NCI-H128 (cell line): ENCODE results near the gene FBXL4.

Experiments
- DNase-seq: peaks from one replicate; lab custom pipeline; 2025; ENCODE audit not compliant: unreplicated experiment; lab: John Stamatoyannopoulos, UW

Gene FBXL4

DNA sequence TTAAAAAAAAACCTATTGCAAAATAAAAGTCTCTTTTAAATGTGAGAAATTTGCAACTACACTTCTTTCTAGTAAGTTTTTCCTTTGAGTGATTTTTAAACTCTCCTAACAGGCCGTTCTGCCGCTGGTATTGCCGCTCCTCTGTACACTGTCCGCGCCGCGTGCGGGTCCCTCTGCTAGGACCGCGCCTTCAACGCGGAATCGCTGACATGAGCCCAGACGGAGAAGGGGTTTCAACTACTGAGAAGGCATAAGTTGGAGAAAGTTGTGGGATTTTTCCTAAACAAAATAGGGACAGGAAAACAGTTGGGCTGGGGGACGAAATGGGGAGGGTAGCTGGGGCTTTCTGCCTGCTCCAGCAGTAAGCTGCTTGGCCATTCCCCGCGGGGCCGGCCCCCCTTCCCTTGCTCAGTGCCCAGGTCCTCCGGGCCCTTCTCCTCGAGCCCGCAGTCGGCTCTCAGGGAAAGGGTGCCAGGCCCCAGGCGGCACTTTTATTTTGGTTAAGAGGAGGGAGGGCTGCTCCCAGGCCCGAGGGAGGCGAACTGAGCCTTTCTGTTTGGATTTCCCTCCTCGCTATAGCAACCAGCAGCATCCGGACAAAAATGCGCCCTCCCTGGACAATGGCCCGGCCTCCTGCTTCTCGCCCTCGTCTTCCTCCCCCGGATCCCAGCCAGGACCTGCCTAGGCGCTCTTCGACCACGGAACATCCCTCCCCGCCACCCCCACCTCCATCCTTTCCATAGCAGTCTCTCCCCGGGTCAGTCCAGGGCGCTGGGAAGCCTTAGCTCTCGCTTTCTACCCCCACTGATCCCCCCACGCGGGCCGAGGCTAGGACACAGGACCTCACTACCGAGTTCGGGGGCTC, 120.2 kb downstream of the FBXL4 start:
- no peak for DNase-seq

DNA sequence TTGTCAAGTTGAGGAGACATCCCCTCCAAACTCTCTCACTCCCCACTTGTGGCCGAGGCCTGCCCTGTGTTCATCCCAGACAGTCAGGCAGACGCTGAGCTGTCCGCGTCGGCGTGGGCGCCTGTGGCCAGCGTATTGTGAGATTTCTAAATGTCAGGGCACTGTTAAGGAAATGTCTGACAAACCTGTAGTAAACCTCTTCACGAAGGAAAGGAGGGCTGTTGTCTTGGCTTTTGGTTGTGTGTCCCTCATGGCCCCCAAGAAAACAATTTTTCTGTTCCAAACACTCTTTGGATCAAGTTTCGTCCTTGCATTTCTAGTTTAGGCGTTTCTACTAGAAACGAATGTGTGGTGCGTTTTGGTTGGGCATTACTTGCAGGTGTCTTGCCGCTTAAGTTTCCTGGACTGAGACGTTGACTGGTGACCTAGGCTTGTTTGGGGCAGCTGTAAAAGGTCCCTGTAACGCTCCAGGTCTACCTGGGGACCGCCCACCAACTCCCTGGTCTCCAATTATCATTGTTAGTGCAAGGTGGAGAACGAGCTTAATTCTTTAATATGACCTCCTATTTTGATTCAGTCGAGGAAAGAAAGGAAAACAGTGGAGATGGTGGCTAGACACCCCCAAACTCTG, 122.0 kb downstream of the FBXL4 start:
- no peak for DNase-seq

DNA sequence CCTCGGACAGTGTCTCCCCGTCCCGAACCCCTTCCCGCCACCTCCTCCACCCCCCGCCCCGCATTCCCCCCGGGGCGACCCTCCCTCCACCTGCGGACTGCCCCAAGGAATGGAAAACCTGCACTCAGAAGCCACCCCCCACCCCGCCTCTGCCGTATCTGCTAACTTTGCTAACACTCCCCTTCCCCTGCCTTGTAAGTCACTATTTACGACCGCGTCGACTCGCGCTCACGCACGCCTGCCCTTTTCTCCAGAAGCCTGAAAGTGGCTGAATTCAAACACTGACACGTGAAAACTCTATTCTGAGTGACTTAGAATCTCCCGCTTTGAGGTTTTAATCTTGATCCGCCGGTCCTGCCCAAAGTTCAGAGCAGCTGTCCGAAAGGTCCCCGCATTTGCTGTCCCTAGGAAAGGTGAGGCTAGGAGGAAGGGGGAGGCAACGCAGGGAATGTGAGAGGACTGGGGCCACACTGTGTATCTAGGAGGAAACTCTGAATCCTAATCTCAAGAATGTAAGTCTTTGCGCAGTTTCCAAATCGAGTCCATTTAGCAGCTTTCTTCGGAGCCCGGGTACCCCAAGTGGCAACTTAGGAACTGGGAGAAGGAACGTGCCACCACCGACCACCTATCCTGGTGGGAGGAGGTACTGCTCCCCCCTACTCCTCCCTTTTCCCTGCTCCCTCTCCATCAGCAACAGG, 122.7 kb downstream of the FBXL4 start:
- DNase-seq: no peak

DNA sequence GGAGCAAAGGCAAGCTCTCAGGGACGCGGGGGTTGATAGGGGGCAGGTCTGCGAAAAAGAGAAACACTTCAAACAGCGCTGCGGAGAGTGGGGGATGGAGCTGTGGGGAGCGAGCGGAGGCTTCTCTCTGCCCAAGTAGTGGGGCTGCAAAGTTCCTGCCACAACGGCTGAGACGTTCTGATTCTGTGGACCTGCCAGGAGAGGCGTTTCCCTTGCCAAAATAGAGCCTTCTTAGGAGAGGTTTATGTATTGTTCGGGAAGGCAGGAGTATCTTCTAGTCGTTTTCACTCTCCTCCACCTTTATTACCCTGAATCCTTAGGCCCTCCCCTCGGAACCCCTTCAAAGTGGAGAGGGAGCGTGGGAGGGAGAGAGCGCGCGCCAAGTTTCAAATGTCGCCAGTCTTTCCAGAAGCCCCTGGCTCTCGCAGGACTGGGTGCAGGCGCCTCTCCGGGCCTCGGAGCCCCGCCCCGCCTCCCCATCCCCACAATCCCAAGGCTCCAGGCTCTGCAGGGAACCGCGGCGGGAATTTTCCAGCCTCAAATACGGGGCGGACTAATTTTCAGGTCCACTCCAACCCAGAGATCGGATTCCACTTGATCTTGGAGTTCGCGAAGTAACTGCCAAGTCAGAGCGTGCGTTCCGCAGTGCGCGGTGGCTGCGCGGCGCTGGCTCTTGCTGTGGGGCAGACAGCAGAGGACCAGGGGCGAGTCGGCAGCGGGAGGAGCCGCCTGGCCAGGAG, 123.4 kb downstream of the FBXL4 start:
- DNase-seq: no peak

DNA sequence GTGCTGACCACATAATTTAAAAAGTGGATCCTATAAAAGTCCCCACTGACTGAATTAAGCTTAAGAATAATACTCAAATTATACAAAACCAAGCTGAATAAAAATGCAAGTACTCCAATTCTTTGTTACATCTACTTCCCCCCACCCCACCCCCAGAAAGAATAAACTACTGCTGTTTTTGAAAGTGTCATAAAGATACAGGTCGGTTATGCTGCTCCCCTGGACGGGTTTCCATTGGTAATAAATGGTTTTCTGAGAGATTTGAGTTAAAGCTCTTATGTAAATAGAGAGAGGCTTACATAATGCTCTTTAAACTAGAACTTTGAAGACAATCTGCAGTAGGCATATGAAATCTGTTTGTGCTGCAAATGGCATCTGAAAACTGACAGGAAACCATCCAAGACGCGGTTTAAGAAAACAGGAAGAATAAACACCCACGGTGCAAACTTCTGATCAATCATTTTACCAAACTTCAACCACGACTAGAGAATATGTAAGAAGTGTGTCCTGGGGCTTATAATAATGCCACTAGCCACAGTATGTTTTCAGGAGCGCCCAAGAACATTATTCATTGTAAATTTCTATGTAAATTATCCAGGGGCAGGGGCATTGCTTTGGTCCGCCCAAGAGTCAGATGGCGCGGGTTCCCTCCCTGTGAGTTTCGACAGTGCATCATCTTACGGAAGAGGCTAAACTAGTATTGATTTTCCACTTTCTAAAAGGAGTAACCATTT, 124.2 kb downstream of the FBXL4 start:
- DNase-seq: no peak

- no peak for DNase-seq
Measured at GRCh38 chr6:98821756-98822405, 125.9 kb downstream of the FBXL4 start.
